Fibroblast of lung (primary cell): ENCODE data around the gene GABRG3.

Source experiments
- EZH2 ChIP-seq: IDR thresholded peaks from 2 replicates; pipeline ENCODE4 v1.5.1; 2012; ENCODE audit warnings: low read length, control low read depth, mild to moderate bottlenecking; ENCODE audit errors: missing control alignments
- TF ChIP-seq, protein P1 (sequence below), 2 donors: IDR thresholded peaks in 1 of 2; conservative IDR thresholded peaks in 1 of 2; 1 replicate in 1 of 2; 2 replicates in 1 of 2; pipeline ENCODE4 v1.5.1; 2011 to 2012; ENCODE audit warnings: low read length in 2 of 2, control low read depth in 1 of 2, inconsistent platforms in 1 of 2, low read depth in 1 of 2, mild to moderate bottlenecking in 1 of 2

DNA sequence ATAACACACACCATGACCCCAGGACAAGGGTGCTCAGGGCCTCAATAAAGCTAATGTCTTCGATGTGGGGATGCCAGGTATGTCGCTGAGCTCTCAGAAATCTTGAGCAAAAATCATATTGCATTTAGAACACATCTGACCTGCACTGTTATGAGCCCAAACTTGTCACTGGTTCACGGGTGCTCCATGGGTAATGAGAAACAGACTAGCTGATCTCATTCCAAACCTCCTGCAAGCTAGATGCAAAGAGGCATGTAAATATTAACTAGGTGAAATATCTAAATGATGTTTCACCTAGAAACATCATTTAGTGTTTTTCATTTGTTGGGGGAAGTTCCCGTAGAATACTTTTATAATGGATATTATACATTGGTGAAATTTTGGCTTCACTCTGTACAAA is 578.8 kb downstream of the GABRG3 start:
- TF ChIP-seq, protein P1, sequence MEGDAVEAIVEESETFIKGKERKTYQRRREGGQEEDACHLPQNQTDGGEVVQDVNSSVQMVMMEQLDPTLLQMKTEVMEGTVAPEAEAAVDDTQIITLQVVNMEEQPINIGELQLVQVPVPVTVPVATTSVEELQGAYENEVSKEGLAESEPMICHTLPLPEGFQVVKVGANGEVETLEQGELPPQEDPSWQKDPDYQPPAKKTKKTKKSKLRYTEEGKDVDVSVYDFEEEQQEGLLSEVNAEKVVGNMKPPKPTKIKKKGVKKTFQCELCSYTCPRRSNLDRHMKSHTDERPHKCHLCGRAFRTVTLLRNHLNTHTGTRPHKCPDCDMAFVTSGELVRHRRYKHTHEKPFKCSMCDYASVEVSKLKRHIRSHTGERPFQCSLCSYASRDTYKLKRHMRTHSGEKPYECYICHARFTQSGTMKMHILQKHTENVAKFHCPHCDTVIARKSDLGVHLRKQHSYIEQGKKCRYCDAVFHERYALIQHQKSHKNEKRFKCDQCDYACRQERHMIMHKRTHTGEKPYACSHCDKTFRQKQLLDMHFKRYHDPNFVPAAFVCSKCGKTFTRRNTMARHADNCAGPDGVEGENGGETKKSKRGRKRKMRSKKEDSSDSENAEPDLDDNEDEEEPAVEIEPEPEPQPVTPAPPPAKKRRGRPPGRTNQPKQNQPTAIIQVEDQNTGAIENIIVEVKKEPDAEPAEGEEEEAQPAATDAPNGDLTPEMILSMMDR (conservative IDR thresholded peaks at IDR 0.05 in 1 of 2, IDR thresholded peaks at IDR 0.05 in 1 of 2; ENCODE audit: low read depth in 1 of 2, low read length in 2 of 2), result no peak
- TF ChIP-seq EZH2, result no peak
